GM04504 (cell line): Measurements from ENCODE around the gene GRID1.

Experiments
- DNase-seq: peaks from one replicate; pipeline ENCODE4 v3.0.0-alpha.2; 2012; ENCODE audit warnings: low read depth

GRID1 gene

DNA sequence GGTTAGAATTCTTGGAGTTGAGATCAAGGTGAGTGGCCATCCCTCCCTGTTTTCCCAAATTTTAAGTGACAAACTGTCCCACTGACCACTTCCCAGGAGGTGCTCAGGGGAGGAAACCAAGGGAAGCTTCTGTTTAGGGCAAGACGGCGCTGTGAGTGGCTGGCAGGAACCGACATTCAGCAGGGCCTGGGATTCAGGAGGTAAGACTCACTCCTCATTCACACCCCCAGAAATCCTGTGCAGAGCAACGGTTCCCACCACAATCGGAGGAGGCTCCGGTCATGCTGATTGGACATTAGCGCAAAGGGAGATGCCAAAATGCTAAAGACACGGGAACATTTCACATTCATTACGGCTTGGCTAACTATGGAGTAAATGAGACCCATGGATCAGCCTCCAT is 200.9 kb downstream of the GRID1 start:
- DNase-seq: no peak

DNA sequence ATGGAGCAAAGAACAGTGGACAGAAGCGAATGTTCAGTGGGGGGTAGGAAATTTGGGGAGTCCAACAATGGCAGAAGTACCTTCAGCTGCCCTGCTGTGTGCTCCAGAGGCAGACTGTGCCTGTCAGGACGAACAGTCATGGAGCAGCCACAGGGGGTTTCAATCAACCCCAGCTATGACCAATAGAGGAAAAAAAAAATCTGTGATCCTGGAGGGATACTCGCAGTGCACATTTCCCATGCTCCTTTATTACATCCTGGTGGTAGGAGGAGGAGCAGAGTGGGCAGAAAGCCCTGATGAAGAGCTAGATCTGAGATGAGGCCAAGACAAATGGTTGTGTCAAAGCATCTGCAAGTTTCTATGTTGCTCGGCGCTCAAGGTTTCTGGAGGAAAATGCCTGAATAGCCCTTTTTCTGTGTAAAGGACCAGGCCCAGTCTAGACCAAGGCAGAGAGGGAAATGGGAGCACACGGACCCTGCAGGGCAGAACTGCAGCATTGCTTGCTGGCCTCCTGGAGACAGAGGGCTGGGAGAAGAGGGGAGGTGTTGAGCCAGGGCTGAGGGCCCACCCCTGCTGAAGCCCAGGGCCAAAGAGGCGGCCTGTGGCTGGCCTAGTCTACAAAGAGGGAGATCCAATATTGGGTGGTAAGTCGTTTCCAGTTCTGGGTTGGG is 201.5 kb downstream of the GRID1 start:
- DNase-seq: no peak

DNA sequence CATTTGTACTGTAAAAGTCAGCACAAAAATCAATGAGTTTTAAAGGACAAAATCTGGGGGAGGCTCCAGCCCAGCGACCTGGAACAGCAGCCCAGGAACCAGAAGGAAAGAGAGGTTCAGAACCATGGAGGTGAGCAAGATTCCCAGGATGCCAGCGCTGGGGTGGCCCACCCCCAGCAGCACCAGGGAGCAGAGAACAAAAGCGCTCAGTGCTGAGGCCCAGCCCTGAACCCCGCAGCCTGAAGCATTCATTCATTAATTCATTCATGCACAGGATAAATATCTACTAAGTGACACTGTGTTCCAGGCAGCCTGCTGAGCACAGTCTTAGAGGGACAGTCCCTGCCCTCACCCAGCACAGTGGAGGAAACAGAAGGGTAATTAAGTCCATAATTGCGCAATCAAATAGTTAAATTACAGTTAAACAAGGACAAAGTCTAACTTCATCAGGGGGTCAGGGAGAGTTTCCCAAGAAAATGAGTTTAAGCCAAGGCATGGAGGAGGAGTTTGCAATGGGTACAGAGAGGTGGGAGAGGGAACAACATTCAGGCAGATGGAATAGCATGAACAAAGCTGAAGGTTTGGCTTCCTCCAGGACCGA is 202.3 kb downstream of the GRID1 start:
- DNase-seq: no peak

DNA sequence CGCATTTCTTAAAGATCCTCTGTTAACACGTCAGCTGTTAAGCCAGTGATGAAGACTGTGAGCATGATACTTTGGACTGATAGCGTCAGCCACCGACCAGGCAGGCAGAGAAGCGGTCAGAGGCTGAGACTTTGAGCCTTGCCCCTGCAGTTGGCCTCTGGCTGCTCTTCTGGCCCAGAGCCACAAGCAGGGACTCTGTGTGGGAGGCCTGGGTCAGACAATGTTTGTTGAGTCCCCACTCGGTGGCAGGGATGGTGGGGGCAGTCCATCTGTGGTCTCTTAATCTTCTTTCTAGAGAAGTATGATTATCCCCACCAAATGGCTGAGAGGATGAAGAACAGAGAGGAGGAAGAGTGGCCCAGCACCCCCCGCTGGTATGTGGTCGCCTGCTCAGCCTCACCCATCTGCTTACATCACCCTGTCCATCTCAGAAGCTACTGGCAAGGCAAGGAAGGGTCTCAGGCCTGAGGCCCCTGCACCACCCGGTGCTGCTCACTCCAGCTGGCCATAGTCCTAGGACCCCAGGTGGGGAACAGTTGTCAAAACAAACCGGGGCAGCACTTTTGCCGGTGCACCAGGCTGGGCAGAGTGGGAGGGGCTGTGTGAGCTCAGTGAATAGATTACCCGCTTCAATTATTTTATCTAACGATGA is 202.9 kb downstream of the GRID1 start:
- DNase-seq: no peak

DNA sequence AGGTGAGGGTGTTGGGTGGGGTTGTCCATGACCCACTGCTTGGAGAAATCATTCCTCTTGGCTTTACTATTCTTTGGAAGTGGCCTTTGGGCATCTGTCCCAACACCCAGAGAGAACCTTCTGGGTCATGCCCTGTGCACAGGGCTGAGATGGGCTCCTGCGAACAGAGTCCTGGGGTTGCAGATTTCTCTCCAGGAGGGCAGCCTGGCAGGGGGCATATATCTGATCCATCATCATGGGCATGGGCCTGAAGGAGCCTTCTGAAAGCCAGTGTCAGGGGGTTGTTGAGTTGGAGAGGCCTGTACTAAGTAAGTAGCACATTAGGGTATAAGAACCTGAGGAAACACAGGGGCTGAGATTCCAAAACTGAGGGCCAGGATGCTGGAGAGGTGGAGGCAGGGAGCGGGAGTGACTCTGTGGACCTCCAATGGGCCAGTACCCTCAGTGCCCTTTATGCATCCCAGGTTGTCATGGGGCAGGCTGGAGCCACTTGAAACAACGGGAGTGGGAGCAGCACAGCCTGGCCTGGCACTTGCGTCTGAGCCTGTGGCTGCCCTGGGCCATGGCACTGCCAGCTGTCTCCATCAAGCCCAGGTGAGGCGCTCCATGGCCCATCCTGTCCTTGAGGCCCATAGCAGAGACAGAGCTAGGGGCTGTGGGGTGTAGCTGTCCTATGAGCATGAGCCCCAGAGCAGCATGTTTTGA is 203.7 kb downstream of the GRID1 start:
- no peak for DNase-seq

DNA sequence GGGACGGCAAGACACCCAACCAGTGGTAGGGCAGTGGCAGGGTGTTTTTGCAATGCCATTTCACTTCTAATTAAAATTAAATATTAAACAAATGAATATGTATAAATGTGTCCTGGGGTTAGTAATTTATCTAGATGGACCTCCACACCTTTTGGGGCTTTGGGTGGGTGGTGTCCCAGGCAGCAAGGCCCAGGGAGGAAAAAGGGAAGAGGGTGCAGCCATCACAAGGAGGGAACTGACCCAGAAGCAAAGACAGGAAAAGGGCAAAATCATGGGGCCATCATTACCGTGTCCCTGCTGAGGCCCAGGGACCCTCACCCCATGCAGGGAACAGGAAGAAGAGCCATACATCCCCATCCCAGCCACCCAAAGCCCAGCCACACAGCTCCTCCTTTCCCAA is 204.6 kb downstream of the GRID1 start:
- no peak for DNase-seq

DNA sequence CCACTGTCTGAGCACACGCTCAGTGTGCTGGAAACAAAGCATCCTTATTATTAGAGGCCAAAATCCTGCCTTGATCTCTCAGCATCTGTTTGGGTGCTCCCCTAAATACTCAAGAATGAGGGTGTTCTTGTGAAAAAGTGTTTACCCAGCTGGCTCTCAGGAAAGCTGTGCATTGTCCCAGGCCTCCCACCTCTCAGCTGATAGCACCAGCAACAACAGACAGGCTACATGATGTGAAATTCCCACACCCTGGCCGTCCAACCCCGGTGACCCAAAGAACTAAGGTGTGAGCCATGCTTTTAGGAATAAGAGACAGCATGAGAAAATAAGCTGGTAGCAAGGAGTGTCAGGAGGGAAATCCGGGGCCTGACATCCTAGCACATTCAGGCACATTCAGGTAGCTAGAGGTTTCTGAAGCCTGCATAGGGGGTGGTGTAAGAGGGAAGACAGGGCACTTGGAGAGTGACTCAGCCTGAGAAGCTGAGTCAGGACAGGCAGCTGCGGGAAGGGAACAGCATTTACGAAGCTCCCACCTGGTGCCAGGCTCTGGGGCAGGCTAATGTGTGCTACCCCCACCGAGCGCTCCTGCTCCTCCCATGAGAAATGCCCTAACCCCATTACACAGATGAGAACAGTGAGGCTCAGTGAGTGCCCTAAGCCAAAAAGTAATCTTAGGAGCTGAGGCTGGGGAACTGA is 205.6 kb downstream of the GRID1 start:
- DNase-seq: no peak

DNA sequence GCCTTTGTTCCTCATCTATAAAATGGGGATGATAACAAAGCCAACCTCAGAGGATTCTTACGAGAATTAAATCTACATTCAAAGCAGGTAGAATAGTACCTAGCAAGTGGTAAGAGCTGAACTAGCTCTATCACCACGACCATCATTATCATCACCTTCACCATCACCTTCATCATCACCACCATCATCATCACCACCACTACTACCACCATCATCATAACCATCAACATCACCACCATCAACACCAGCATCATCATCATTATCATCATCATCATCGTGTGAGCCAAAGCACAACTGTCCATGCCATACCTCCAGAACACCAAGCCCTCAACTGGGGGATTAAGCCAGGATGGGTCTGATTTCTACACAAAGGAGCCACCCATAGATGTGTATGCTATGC is 206.8 kb downstream of the GRID1 start:
- DNase-seq: no peak

DNA sequence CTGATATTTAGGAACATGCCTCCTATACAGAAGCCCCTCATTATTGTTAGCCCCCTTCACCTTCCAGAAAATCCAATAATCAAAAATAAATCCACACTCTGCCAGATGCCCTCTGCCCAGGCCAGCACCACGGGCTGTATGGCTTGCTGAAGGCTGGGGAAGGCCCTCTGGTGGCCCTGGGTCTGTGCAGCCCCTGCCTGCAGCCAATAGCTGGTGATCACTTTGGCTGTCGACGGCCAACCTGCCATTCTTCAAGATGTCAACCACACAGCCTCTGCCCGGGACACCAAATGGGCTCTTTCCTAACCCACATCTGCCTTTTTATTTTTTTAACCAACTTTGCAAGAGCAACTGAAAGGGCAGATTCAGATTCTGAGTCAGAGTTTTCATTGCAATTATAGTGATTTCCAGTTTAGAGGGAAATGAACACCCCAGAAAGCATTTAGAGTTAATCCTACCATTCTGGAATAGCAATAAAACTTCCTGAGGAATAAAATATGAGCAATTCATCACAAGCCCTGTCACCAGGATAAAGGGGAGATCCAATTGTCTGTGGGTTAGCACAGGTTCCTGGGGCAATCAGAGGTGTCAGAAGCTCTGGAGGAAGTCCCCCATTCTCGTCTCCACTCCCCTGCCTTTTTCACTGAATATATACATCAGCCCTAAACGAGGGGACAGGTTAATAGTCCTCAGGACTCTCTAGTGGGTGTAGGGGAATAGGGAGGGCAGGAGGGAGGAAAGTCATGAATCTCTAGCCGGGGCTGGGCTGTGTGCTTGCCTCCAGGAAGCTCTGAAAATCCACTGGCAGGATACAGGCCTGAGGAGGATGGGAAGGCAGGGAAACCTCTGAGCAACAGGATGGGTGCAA is 211.3 kb downstream of the GRID1 start:
- DNase-seq: no peak

DNA sequence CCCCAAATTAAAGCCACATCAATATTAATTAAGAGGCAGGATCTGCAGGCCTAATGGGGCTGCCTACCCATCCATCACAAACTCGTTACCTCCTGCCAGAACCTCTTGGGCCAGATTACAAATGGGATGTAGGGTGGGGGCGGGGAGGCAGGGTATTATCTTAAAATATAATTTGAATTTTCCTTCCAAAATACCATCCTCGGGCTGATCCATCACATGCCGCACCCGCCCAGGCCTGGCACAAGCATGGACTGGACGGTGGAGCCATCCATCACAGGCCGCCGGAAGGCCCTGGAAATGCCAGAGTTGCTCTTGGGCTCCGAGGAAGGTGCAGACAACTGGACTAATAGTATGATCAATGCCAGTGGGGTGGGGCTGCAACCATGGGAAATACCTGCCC is 212.8 kb downstream of the GRID1 start:
- DNase-seq: no peak

DNA sequence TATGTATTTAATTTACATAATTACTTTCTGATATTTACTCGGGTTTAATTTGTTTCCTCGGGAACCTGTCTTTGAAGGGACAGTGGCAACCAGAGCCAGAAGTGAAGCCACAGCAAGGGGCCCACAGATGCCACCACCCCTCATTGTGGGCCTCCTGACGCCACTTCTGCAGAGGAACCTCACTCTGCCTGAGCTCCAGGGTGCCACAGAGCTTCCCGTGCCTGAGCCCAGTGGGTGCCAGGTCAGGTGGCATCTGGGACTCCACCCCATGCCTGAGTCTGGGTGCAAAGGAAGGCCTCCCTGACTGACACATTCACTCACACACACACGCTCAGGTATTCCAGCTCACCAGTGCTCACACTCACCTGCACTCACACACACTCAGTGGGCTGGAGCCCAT is 213.7 kb downstream of the GRID1 start:
- no peak for DNase-seq

DNA sequence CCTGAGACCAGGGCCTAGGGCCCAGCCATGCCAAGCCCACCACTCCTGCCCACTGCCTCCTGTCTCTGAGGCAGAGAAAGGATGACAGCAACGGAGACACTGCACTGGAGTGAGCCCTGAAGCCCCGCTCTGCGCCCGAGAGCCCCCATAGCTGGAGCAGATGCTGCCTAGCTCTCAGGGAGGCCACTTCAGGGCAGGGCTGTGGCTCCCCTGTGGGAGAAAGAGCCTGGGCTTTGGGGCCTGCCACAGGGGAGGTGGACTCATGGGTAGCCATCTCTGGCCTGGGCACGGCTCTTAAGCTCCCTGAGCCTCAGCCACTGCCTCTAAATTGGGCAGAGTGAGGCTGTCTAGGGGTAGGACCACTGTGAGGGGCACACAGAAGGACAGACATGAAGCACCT is 214.2 kb downstream of the GRID1 start:
- no peak for DNase-seq

DNA sequence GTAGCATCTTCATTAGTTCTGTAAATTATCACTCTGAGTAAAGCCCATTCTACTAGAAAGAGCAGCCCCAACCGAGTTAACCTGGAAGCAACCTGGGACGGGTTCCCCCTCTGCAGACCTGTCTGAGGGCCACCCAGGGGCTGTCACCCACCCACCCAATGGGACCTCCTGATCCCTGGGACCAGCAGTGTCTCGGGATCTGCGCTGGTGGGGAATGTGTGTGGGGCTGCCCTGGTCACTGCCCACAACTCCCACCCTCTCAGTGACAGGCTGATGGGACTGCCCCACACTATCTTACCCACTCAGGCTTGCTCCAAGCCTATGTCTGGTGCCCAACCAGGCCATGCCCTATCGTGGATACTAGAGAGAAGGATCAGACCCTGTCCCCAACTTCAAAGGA is 215.0 kb downstream of the GRID1 start:
- DNase-seq: no peak

DNA sequence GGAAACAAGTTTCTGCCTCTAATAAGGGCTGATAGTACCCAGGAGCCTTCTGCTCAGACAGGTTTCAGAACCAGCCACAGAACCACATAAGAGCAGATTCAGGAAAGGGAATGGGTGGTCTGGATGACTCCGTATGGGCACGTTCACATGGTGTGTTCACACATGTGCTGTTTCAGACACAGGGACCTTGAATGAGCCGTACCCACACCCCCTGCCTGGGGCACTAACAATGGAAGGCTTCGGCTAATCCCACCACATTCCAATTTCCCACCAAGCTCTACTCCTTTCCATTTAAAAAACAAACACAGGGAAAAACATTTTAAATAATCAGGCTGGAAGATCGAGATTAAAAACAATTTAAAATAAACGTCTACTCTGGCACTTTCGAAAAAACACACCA is 217.3 kb downstream of the GRID1 start:
- DNase-seq: no peak

DNA sequence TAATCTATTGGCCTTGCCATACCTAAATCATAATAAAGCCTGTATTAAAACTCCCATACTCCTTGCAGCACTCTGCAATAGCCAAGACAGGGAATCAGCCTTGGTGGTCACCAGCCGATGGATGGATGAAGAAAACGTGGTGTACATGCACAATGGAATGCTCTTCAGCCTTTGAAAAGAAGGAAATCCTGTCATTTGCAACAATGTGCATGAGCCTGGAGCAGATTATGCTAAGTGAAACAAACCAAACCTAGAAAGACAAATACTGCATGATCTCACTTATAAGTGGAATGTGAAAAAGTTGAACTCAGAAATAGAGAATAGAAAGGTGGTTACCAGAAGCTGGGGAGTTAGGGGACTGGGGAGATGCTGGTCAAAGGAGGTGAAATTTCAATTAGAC is 218.5 kb downstream of the GRID1 start:
- DNase-seq: no peak

DNA sequence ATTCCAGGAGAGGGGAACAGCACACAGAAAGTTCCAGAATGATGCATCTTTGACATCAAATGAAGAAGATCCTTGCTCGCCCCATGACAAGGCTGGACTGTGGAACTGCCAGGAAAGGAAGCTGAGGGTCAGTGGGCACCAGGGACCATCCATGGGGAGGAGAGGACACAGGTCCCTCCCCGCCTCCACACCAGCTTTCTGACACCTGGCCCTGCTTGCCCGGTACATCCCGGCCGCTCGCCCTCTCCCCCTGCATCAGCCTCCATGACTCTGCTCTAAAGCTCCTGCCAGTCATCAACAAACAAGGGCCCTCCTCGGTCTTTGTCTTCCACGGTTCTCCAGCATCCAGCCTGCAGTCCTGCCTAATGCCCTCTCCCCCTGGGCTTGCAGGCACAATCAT is 222.3 kb downstream of the GRID1 start:
- DNase-seq: no peak

DNA sequence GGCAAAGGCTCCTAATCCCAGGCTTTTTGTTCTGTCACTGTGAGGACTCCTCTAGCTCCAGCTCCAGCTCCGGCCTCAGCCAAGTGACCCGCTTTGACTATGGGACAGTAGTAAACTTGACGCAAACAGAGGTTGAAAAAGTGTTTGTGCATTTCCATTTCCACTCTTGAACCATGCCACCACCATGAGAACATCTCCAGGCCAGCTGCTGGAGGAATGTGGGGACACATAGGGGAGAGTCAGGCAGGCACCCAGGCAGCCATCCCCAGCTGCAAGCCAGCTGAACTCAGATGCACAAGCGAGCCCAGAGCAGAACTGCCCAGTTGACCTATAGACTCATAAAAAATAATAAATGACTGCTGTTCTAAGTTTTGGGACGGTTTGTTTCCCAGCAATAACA is 224.7 kb downstream of the GRID1 start:
- no peak for DNase-seq

DNA sequence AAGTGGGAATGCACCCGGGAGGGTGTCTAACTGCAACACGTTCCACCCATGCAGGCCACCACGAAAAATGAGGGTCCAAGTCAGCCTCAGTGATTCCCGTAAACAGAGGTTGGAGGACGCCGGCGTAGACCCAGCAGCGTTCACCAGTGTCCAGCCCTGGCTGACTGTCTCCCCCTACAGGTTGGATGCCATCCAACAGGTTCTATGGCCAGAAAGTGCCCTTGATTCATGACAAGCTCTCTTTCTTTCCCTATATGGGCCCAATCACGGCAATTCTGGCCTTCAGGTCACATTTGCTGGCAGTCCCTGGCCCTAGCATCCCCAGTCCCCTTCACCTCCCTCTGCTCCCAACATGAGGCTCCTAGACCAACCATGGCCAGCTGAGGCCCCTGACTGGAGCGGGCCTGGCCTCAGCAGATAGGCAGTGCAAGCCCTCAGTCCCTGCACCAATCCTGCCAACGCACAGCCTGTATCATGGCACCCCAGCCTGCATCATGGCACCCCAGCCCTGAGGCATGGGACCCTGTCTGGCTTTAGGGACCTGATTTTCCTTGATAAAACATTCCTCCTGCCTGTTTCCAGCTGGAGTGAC is 227.4 kb downstream of the GRID1 start:
- no peak for DNase-seq

DNA sequence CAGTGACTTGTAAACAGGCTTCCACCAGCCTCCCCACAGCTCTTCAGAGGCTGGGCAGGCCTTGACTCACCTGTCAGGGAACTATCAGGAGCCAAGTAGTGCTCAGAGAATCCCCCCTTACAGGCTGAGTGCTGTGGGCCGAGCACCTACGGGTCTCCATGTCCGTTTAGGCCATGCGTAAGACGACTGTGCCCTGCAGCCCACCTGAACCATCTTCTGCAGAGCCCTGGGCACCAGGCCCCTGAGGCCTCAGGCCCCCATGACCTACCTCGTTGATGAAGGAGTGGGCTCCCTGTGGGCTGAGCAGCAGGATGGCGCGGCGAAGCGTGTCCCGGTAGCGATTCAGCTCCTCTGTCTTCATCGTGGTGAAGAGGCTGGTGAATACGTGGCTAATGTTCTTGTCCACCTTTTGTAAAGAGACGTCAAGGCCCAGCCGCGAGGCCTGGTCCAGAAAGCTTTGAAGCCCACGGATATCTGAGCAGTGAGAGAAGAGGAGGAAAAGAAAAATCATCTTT is 228.0 kb downstream of the GRID1 start:
- DNase-seq: no peak

DNA sequence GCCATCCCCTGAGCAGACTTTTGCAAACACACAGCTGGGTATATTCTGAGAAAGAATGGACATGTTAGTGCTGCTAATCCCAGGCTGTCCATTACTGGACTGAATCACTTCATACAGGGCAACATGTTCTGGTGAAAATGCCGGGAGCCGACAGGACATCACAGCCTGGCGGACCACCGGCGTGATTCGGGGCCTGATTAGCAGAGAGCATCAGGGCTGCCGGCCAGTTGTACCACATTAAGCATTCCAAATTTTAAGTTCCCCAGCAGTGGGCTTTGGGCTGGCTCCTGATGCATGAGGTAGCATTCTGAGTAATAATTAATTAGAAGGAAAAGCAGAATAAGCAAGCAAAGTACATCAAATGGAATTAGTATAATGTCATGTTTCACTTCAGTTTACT is 229.0 kb downstream of the GRID1 start:
- DNase-seq: no peak

DNA sequence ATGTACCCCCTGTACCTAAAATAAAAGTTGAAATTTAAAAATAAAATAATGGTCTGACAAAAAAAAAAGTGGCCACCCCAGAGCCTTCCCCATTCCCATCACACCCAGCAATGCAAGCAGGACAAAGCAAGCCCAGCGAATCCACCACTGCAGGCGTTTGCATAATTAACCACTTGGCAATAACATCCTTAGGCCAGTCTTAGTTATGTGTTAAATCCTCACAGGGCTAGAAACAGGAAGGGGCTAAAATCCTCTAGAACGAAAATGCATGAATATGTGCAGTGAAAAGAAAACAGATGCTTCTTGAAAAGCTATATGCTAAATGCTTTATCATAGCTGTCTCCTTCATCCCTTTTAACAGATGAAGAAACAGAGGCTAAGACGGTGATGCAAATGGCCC is 229.7 kb downstream of the GRID1 start:
- DNase-seq: no peak
